Measurements from ENCODE around the gene C2orf81. TPM values are rescaled to one million over a fixed set of nuclear protein-coding genes. Genes with fewer than 3 reads are reported as not detected.

The C2orf81 gene
- total RNA-seq, 4 donors from 2014 or later, result 0.62 to 1.4 (median 1.2) TPM

- Histone ChIP-seq H3K4me1 (no peaks in the 10 kb centered on the region), H3K27ac (no peak overlapping the region), H3K4me3 (no peak overlapping the region), H3K27me3 (no peaks in the 10 kb centered on the region), H3K9me3 (no peaks in the 10 kb centered on the region), H3K36me3 (peaks cover 0 to 82% of the 10 kb centered on the region in 2 donors)
- 50 to 73% methylated on average over 1 to 3 of the region's 5 CpGs for WGBS, 2 donors (ENCODE audit: low coverage in 1 of 2)
- TF ChIP-seq POLR2AphosphoS5 (IDR thresholded peaks at IDR 0.05), result no peak
- TF ChIP-seq, protein P1, sequence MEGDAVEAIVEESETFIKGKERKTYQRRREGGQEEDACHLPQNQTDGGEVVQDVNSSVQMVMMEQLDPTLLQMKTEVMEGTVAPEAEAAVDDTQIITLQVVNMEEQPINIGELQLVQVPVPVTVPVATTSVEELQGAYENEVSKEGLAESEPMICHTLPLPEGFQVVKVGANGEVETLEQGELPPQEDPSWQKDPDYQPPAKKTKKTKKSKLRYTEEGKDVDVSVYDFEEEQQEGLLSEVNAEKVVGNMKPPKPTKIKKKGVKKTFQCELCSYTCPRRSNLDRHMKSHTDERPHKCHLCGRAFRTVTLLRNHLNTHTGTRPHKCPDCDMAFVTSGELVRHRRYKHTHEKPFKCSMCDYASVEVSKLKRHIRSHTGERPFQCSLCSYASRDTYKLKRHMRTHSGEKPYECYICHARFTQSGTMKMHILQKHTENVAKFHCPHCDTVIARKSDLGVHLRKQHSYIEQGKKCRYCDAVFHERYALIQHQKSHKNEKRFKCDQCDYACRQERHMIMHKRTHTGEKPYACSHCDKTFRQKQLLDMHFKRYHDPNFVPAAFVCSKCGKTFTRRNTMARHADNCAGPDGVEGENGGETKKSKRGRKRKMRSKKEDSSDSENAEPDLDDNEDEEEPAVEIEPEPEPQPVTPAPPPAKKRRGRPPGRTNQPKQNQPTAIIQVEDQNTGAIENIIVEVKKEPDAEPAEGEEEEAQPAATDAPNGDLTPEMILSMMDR (IDR thresholded peaks at IDR 0.05), result no peak
- TF ChIP-seq POLR2A (IDR thresholded peaks at IDR 0.05), result no peak
- TF ChIP-seq EP300 (IDR thresholded peaks at IDR 0.05), result no peak
- ATAC-seq, result no peak
Observed at GRCh38 chr2:74428675-74429074, 7.3 kb upstream of the C2orf81 start.

- TF ChIP-seq, protein P1 (IDR thresholded peaks at IDR 0.05), result no peak
- TF ChIP-seq POLR2AphosphoS5 (IDR thresholded peaks at IDR 0.05) (no peak), EP300 (IDR thresholded peaks at IDR 0.05) (no peak), POLR2A (IDR thresholded peaks at IDR 0.05) (no peak)
- Histone ChIP-seq H3K9me3 (no peaks in the 10 kb centered on the region), H3K27ac (no peak overlapping the region), H3K36me3 (peaks cover 0 to 81% of the 10 kb centered on the region in 2 donors), H3K4me3 (no peak overlapping the region), H3K4me1 (no peaks in the 10 kb centered on the region), H3K27me3 (no peaks in the 10 kb centered on the region)
- no CpG with 5 or more reads among the region's 3 CpGs for WGBS, 2 donors (ENCODE audit: low coverage in 1 of 2)
- ATAC-seq, result no peak
Observed at GRCh38 chr2:74427551-74427950, 6.1 kb upstream of the C2orf81 start.

GRCh38 chr2:74426181-74426758, 4.9 kb upstream of the C2orf81 start:
- H3K4me3 ChIP-seq, result no peak overlapping the region
- no peak for ATAC-seq
- peaks cover 0 to 7% (median 0%) of the 10 kb centered on the region in 3 donors for H3K4me1 ChIP-seq
- 100% methylated on average over 1 of the region's 14 CpGs; no CpG with 5 or more reads in 1 of the 2 donors for WGBS, 2 donors (ENCODE audit: low coverage in 1 of 2)
- TF ChIP-seq, protein P1 (IDR thresholded peaks at IDR 0.05), result no peak
- TF ChIP-seq POLR2AphosphoS5 (IDR thresholded peaks at IDR 0.05) (no peak), POLR2A (IDR thresholded peaks at IDR 0.05) (no peak), EP300 (IDR thresholded peaks at IDR 0.05) (no peak)
- no peaks in the 10 kb centered on the region for H3K9me3 ChIP-seq
- H3K27ac ChIP-seq, result no peak overlapping the region
- peaks cover 0 to 68% of the 10 kb centered on the region in 2 donors for H3K36me3 ChIP-seq
- no peaks in the 10 kb centered on the region for H3K27me3 ChIP-seq

- Histone ChIP-seq H3K27me3 (no peaks in the 10 kb centered on the region), H3K9me3 (no peaks in the 10 kb centered on the region), H3K36me3 (peaks cover 0 to 61% of the 10 kb centered on the region in 2 donors), H3K4me3 (no peak overlapping the region), H3K27ac (no peak overlapping the region), H3K4me1 (peaks cover 0 to 15% (median 0%) of the 10 kb centered on the region in 3 donors)
- no peak for ATAC-seq
- 80 to 84% methylated on average over 5 to 6 of the region's 7 CpGs for WGBS, 2 donors (ENCODE audit: low coverage in 1 of 2)
- TF ChIP-seq, protein P1 (IDR thresholded peaks at IDR 0.05), result no peak
- TF ChIP-seq POLR2AphosphoS5 (IDR thresholded peaks at IDR 0.05) (no peak), POLR2A (IDR thresholded peaks at IDR 0.05) (no peak), EP300 (IDR thresholded peaks at IDR 0.05) (no peak)
Observed at GRCh38 chr2:74425523-74425922, 4.1 kb upstream of the C2orf81 start.

GRCh38 chr2:74424995-74425406, 3.6 kb upstream of the C2orf81 start:
- WGBS, 2 donors (ENCODE audit: low coverage in 1 of 2), result 90% methylated on average over 2 of the region's 5 CpGs; no CpG with 5 or more reads in 1 of the 2 donors
- peaks cover 0 to 56% of the 10 kb centered on the region in 2 donors for H3K36me3 ChIP-seq

More at GRCh38 chr2:74424995-74425406, 3.6 kb upstream of the C2orf81 start:
- H3K4me3 ChIP-seq, result no peak overlapping the region
- no peaks in the 10 kb centered on the region for H3K27me3 ChIP-seq
- H3K9me3 ChIP-seq, result no peaks in the 10 kb centered on the region
- H3K4me1 ChIP-seq, result peaks cover 0 to 19% (median 0%) of the 10 kb centered on the region in 3 donors
- ATAC-seq, result no peak
- no peak overlapping the region for H3K27ac ChIP-seq
- TF ChIP-seq, protein P1 (IDR thresholded peaks at IDR 0.05), result no peak
- TF ChIP-seq POLR2AphosphoS5 (IDR thresholded peaks at IDR 0.05), result no peak
- TF ChIP-seq POLR2A (IDR thresholded peaks at IDR 0.05), result no peak
